ENCODE results near the gene LRRFIP2. TPM values are rescaled to one million over a fixed set of nuclear protein-coding genes. Genes with fewer than 3 reads are reported as not detected.
"Not testable (repeated sequence)": the region's sequence is repeated elsewhere in the genome, so short reads cannot be mapped to it uniquely, and the experiment has no call there.

LRRFIP2 gene
- total RNA-seq, 1 donor from 2014 or later: 55.4 TPM

GRCh38 chr3:37074178-37074577 lies 100.2 kb downstream of the LRRFIP2 start:
- FAIRE-seq (no peak), DNase-seq (ENCODE audit: low spot score in 2 of 2) (no peak)

- FAIRE-seq (no peak), DNase-seq (ENCODE audit: low spot score in 2 of 2) (no peak)
Measured at GRCh38 chr3:37072892-37073291, 101.5 kb downstream of the LRRFIP2 start.

GRCh38 chr3:37071921-37072320 lies 102.5 kb downstream of the LRRFIP2 start:
- FAIRE-seq (no peak), DNase-seq (ENCODE audit: low spot score in 2 of 2) (no peak)

GRCh38 chr3:37068031-37068430 lies 106.4 kb downstream of the LRRFIP2 start:
- FAIRE-seq: no peak

GRCh38 chr3:37067577-37067976 lies 106.8 kb downstream of the LRRFIP2 start:
- DNase-seq (ENCODE audit: low spot score in 2 of 2) (no peak), FAIRE-seq (no peak)

More at GRCh38 chr3:37068031-37068430, 106.4 kb downstream of the LRRFIP2 start:
- DNase-seq (ENCODE audit: low spot score in 2 of 2): no peak

- no peak for DNase-seq (ENCODE audit: low spot score in 2 of 2)
- no peak for FAIRE-seq
Measured at GRCh38 chr3:37064747-37065146, 109.6 kb downstream of the LRRFIP2 start.

- DNase-seq (ENCODE audit: low spot score in 2 of 2) (no peak), FAIRE-seq (no peak)
Measured at GRCh38 chr3:37058117-37058516, 116.3 kb downstream of the LRRFIP2 start.

GRCh38 chr3:37056826-37057225 lies 117.6 kb downstream of the LRRFIP2 start:
- no peak for DNase-seq (ENCODE audit: low spot score in 2 of 2)
- FAIRE-seq: no peak

GRCh38 chr3:37055077-37055476 lies 119.3 kb downstream of the LRRFIP2 start:
- DNase-seq (ENCODE audit: low spot score in 2 of 2); FAIRE-seq: not testable (repeated sequence)

- DNase-seq (ENCODE audit: low spot score in 2 of 2): peak in 1 of 2 donors; percentile 56
- no peak for FAIRE-seq
Measured at GRCh38 chr3:37054370-37054769, 120.0 kb downstream of the LRRFIP2 start.

- DNase-seq (ENCODE audit: low spot score in 2 of 2): no peak
- FAIRE-seq: no peak
Measured at GRCh38 chr3:37053753-37054152, 120.6 kb downstream of the LRRFIP2 start.

- FAIRE-seq (no peak), DNase-seq (ENCODE audit: low spot score in 2 of 2) (no peak)
Measured at GRCh38 chr3:37053337-37053736, 121.0 kb downstream of the LRRFIP2 start.

- no peak for DNase-seq (ENCODE audit: low spot score in 2 of 2)
- no peak for FAIRE-seq
Measured at GRCh38 chr3:37052860-37053259, 121.5 kb downstream of the LRRFIP2 start.

- FAIRE-seq (no peak), DNase-seq (ENCODE audit: low spot score in 2 of 2) (no peak)
Measured at GRCh38 chr3:37050282-37050681, 124.1 kb downstream of the LRRFIP2 start.

GRCh38 chr3:37042712-37043111 lies 131.7 kb downstream of the LRRFIP2 start:
- not testable (repeated sequence) for FAIRE-seq; DNase-seq (ENCODE audit: low spot score in 2 of 2)

GRCh38 chr3:37041546-37042195 lies 132.7 kb downstream of the LRRFIP2 start:
- FAIRE-seq (no peak), DNase-seq (ENCODE audit: low spot score in 2 of 2) (no peak)

- DNase-seq (ENCODE audit: low spot score in 2 of 2) (no peak), FAIRE-seq (no peak)
Measured at GRCh38 chr3:37040231-37040630, 134.2 kb downstream of the LRRFIP2 start.

GRCh38 chr3:37039161-37039846 lies 135.1 kb downstream of the LRRFIP2 start:
- FAIRE-seq: no peak

GRCh38 chr3:37037352-37037751 lies 137.0 kb downstream of the LRRFIP2 start:
- FAIRE-seq (no peak), DNase-seq (ENCODE audit: low spot score in 2 of 2) (no peak)

More at GRCh38 chr3:37039161-37039846, 135.1 kb downstream of the LRRFIP2 start:
- DNase-seq (ENCODE audit: low spot score in 2 of 2): no peak

GRCh38 chr3:37032961-37033360 lies 141.4 kb downstream of the LRRFIP2 start:
- FAIRE-seq: no peak
- DNase-seq (ENCODE audit: low spot score in 2 of 2): no peak

GRCh38 chr3:37031096-37031682 lies 143.2 kb downstream of the LRRFIP2 start:
- DNase-seq (ENCODE audit: low spot score in 2 of 2) (no peak), FAIRE-seq (no peak)

GRCh38 chr3:37030588-37030987 lies 143.8 kb downstream of the LRRFIP2 start:
- FAIRE-seq: no peak

More at GRCh38 chr3:37030588-37030987, 143.8 kb downstream of the LRRFIP2 start:
- DNase-seq (ENCODE audit: low spot score in 2 of 2): no peak
